Measurements from ENCODE around the gene SYPL1.

Gene SYPL1

DNA sequence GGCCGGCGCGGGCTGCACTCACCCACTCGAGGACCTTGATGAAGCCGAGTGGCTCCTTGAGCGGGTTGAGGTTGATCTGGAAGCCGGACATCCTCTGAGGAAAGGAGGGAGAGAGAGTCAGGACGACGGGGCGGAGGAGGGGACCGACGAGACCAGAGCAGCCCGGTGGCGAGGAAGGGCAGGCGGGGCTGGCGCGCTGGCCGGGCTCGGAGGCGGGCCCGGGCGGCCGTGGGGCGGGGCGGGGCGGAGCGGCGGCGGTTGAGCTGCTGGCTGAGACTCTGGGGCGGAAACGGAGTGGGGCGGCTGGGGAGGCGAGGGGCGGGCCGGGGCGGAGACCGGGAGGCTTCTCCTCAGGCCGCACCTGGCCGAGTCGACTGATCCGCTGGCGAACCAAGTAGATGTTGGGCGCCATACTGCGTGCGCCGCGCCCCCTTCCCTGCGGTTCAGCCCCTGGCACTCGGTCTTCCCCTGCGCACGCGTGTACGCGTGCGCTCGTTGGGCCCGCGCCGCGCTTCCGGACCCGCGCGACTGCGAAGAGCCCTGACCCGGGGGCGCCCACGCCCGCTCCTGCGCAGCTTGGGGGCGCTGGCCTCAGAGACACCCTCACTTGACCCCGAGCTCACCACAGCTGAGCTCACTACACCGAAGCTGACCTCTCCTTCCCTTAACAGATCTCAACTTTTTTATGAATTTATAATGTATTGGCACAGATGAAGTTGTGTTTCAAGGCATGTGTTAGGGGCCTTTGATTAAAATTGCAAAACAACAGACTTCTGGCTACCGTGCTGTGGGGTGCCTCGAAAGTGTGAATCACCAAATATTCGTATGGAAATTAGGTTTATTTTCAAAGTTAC lies at the start of gene SYPL1:
SYPL1 (minus strand) TSS at position 195 of the 854 bp plus-strand sequence; CDS start at position 91, 104 bp downstream.
- H3K27me3 ChIP-seq: no peaks in the 10 kb centered on the region
- peaks cover 0 to 13% (median 4%) of the 10 kb centered on the region in 11 experiments; a peak in 7 of 22 replicates for H3K36me3 ChIP-seq
- H3K4me1 ChIP-seq: peaks cover 21 to 94% (median 72%) of the 10 kb centered on the region in 10 experiments
- TF ChIP-seq Cebpa-rat (IDR thresholded peaks at IDR 0.05): no peak
- peaks cover 10 to 43% (median 31%) of the 10 kb centered on the region in 11 experiments; a peak in 20 of 22 replicates for H4K20me1 ChIP-seq
- H3K9ac ChIP-seq: peak within 1 kb of the TSS; percentile 88 to 98 (median 95)
- peak within 1 kb of the TSS; percentile 71 to 93 (median 86) for H3K4me3 ChIP-seq
- H3K9me3 ChIP-seq (replicated peaks in 1 of 11): peaks cover 0 to 10% (median 0%) of the 10 kb centered on the region in 11 experiments; a peak in 4 of 22 replicates
- H3K27ac ChIP-seq: peak within 1 kb of the TSS; percentile 91 to 98 (median 97)
- H3K4me2 ChIP-seq: peak within 1 kb of the TSS; percentile 77 to 97 (median 92)

GRCh38 chr7:106155027-106155426 lies 42.9 kb upstream of the SYPL1 start:
- H3K4me1 ChIP-seq: peaks cover 11 to 33% (median 22%) of the 10 kb centered on the region in 10 experiments
- H4K20me1 ChIP-seq: no peaks in the 10 kb centered on the region
- H3K4me2 ChIP-seq: peak overlapping the region in 6 of 11 experiments; percentile 62 to 87 (median 78); a peak in 9 of 22 replicates
- 0 out of 22 replicates have a peak, but pooled peaks cover 0 to 3% (median 0%) of the 10 kb centered on the region in 11 experiments for H3K27me3 ChIP-seq
- no peak for TF ChIP-seq Cebpa-rat (IDR thresholded peaks at IDR 0.05)
- peaks cover 0 to 9% (median 6%) of the 10 kb centered on the region in 11 experiments; a peak in 10 of 22 replicates for H3K9me3 ChIP-seq (replicated peaks in 1 of 11)
- no peak overlapping the region for H3K9ac ChIP-seq
- H3K4me3 ChIP-seq: no peak overlapping the region
- H3K36me3 ChIP-seq: no peaks in the 10 kb centered on the region
- H3K27ac ChIP-seq: no peak overlapping the region

DNA sequence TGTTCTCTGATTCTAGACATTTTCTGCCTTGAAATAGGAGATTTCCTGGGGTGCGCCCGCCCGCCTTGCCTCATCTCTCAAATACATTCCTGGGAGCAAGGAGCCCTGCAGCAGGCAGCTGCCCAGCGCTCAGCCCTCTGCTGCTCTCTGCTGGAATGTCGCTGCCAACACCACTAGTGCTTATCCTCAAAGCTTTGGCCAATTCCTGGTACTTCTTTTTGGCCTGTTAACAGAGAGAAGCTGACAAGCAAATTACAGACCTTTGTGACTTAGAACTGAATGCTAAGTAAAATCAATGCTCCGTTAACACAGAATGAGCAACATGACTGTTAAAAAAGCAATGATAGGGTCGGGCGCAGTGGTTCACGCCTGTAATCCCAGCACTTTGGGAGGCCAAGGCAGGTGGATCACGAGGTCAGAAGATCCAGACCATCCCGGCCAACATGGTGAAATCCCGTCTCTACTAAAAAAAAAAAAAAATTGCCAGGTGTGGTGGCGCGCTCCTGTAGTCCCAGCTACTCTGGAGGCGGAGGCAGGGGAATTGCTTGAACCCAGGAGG lies 41.9 kb upstream of the SYPL1 start:
- H3K4me1 ChIP-seq: peaks cover 11 to 33% (median 22%) of the 10 kb centered on the region in 10 experiments
- H4K20me1 ChIP-seq: no peaks in the 10 kb centered on the region
- peaks cover 0 to 7% (median 0%) of the 10 kb centered on the region in 11 experiments; a peak in 4 of 22 replicates for H3K9me3 ChIP-seq (replicated peaks in 1 of 11)
- peak overlapping the region in 3 of 11 experiments; percentile 8 to 37 (median 22); a peak in 2 of 22 replicates for H3K4me2 ChIP-seq
- H3K9ac ChIP-seq: no peak overlapping the region
- H3K36me3 ChIP-seq: no peaks in the 10 kb centered on the region
- H3K27ac ChIP-seq: no peak overlapping the region
- no peak overlapping the region for H3K4me3 ChIP-seq
- no peak for TF ChIP-seq Cebpa-rat (IDR thresholded peaks at IDR 0.05)
- 0 out of 22 replicates have a peak, but pooled peaks cover 0 to 3% (median 0%) of the 10 kb centered on the region in 11 experiments for H3K27me3 ChIP-seq

- Histone ChIP-seq H3K9ac (no peak overlapping the region), H3K36me3 (no peaks in the 10 kb centered on the region), H4K20me1 (no peaks in the 10 kb centered on the region), H3K4me1 (peaks cover 11 to 33% (median 22%) of the 10 kb centered on the region in 10 experiments), H3K4me2 (no peak overlapping the region), H3K9me3 (replicated peaks in 1 of 11) (peaks cover 0 to 1% (median 0%) of the 10 kb centered on the region in 11 experiments; a peak in 4 of 22 replicates), H3K27ac (no peak overlapping the region), H3K4me3 (no peak overlapping the region), H3K27me3 (0 out of 22 replicates have a peak, but pooled peaks cover 0 to 3% (median 0%) of the 10 kb centered on the region in 11 experiments)
- TF ChIP-seq Cebpa-rat (IDR thresholded peaks at IDR 0.05): no peak
Measured at GRCh38 chr7:106152313-106152665, 40.2 kb upstream of the SYPL1 start.

DNA sequence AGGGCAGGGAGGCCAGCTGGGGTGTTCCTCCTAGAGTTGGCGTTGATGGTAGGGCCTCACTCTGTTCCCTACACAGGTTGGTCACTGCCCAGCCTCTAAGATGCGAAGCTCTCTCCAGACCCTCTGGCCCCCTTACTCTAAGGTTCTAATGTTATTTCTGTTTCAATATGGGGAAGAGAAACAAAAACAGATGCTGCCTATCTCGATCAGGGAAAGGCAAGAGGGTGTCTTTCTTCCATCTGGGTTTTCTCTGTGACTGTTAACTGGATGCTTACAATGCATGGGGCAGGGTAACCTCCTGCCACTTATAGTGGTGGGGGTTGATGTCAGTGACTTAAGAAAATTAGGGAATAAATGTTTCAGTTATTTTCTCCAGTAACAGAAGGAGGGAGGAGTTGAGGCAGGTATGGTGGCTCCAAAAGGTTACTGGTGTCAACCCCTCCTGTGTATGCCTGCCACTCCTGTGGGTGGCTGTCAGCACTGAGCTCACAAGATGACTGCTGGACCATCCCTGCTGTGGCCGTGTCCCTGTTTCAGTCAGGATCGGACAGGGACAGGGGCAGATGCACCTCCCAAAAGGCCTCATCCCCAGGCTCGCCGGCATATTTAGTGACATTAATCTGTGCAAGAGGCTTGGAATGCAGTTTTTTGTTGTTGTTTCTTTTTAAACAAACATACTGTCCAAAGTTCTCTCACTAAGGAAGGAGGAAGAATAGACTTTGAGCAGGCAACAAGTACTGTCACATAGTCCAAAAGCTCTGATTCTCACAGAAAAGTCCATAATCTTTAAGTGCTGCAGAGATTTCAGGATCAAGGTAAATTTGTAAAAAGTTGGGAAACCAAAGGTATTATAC lies 39.6 kb upstream of the SYPL1 start:
- Histone ChIP-seq H3K36me3 (no peaks in the 10 kb centered on the region), H3K27me3 (0 out of 22 replicates have a peak, but pooled peaks cover 0 to 3% (median 0%) of the 10 kb centered on the region in 11 experiments), H3K4me3 (no peak overlapping the region), H3K9ac (no peak overlapping the region), H3K4me2 (no peak overlapping the region), H4K20me1 (no peaks in the 10 kb centered on the region), H3K27ac (no peak overlapping the region), H3K9me3 (replicated peaks in 1 of 11) (no peaks in the 10 kb centered on the region), H3K4me1 (peaks cover 11 to 31% (median 20%) of the 10 kb centered on the region in 10 experiments)
- no peak for TF ChIP-seq Cebpa-rat (IDR thresholded peaks at IDR 0.05)

DNA sequence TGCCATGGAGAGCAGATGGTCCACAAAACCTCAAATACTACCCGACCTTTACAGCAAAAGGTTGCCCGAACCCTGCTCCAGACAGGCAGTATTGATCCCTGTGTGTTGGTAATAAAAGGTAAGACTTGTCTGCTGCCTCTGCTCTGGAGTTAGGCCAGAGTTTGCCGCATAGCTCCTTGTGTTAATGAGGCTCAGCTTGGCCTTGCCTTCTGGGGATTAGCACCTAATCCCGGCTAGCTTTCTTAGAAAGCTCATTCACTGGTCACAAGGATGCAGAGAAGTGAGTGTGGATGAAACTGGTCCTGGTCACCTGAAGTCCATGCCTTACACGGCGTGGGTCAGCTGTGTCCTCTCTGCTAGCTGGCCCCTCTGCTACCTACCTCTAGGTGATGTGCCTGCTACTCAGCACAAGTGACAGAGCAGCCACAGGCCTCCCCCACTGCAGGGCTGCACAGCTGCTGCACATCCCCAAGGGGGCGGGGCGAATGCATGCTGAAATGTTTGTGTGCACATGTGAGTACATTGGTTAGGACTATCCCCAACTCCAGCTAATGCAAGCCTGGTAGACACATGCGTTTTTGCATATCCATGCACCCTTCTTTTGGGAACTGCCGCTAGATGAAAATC lies 31.7 kb upstream of the SYPL1 start:
- Histone ChIP-seq H3K9me3 (replicated peaks in 1 of 11) (no peaks in the 10 kb centered on the region), H4K20me1 (no peaks in the 10 kb centered on the region), H3K9ac (no peak overlapping the region), H3K27me3 (no peaks in the 10 kb centered on the region), H3K4me1 (peaks cover 0 to 8% (median 0%) of the 10 kb centered on the region in 10 experiments; a peak in 1 of 20 replicates), H3K4me3 (no peak overlapping the region), H3K36me3 (no peaks in the 10 kb centered on the region), H3K4me2 (no peak overlapping the region), H3K27ac (no peak overlapping the region)
- TF ChIP-seq Cebpa-rat (IDR thresholded peaks at IDR 0.05): no peak

DNA sequence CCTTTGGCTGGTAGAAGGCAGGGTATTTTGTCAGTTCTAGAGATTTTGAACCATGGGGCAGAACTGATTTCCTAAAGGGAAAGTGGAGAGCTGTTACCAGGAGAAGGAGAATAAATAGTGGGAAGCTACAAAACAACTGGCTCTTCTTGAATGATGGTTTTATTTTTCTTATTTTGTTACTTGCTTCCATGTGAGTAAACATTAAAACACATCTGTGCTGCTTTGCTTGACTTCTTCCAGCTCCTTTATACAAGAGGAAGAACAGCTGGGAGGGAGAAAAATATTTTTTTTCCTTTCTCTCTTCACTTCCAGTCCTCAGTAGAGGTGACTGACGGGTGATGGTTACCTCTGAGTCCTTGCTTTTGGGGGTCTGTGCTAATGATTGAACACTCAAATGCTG lies 30.0 kb upstream of the SYPL1 start:
- Histone ChIP-seq H3K27ac (no peak overlapping the region), H3K9me3 (replicated peaks in 1 of 11) (no peaks in the 10 kb centered on the region), H3K4me1 (peaks cover 0 to 8% (median 0%) of the 10 kb centered on the region in 10 experiments; a peak in 1 of 20 replicates), H3K27me3 (no peaks in the 10 kb centered on the region), H4K20me1 (no peaks in the 10 kb centered on the region), H3K36me3 (no peaks in the 10 kb centered on the region), H3K9ac (no peak overlapping the region), H3K4me2 (no peak overlapping the region), H3K4me3 (no peak overlapping the region)
- no peak for TF ChIP-seq Cebpa-rat (IDR thresholded peaks at IDR 0.05)

GRCh38 chr7:106140406-106141173 lies 28.5 kb upstream of the SYPL1 start:
- Histone ChIP-seq H3K27me3 (no peaks in the 10 kb centered on the region), H3K9me3 (replicated peaks in 1 of 11) (no peaks in the 10 kb centered on the region), H3K4me1 (peaks cover 0 to 8% (median 0%) of the 10 kb centered on the region in 10 experiments; a peak in 1 of 20 replicates), H3K27ac (no peak overlapping the region), H3K9ac (no peak overlapping the region), H3K4me3 (no peak overlapping the region), H4K20me1 (no peaks in the 10 kb centered on the region), H3K4me2 (no peak overlapping the region), H3K36me3 (no peaks in the 10 kb centered on the region)
- TF ChIP-seq Cebpa-rat (IDR thresholded peaks at IDR 0.05): no peak
